GM12864 (cell line): ENCODE data around the gene CDK5RAP1.

Source experiments
- DNase-seq: peaks from one replicate; pipeline ENCODE4 v3.0.0-alpha.2; 2011; ENCODE audit warnings: low read depth
- H3K4me3 ChIP-seq: 2 replicates; pipeline ENCODE4 v1.5.1; 2011; ENCODE audit warnings: mild to moderate bottlenecking, low read depth, low read length, control low read depth
- CTCF ChIP-seq: IDR thresholded peaks from 2 replicates; pipeline ENCODE4 v1.5.1; 2011; ENCODE audit warnings: low read depth, mild to moderate bottlenecking, moderate library complexity, low read length, control low read depth, inconsistent platforms; ENCODE audit errors: missing control alignments

The CDK5RAP1 gene

GRCh38 chr20:33332905-33333456, 68.3 kb downstream of the CDK5RAP1 start:
- H3K4me3 ChIP-seq = no peak overlapping the region
- DNase-seq = no peak
- no peak for TF ChIP-seq CTCF

GRCh38 chr20:33328157-33329137, 72.9 kb downstream of the CDK5RAP1 start:
- no peak for DNase-seq
- TF ChIP-seq CTCF = no peak

GRCh38 chr20:33325350-33325749, 76.0 kb downstream of the CDK5RAP1 start:
- no peak for TF ChIP-seq CTCF
- DNase-seq = no peak
- no peak overlapping the region for H3K4me3 ChIP-seq

More at GRCh38 chr20:33328157-33329137, 72.9 kb downstream of the CDK5RAP1 start:
- no peak overlapping the region for H3K4me3 ChIP-seq

GRCh38 chr20:33323236-33323635, 78.1 kb downstream of the CDK5RAP1 start:
- TF ChIP-seq CTCF = no peak
- H3K4me3 ChIP-seq = no peak overlapping the region
- DNase-seq = no peak

- TF ChIP-seq CTCF = no peak
- no peak overlapping the region for H3K4me3 ChIP-seq
- DNase-seq = no peak
Observed at GRCh38 chr20:33322456-33322855, 78.9 kb downstream of the CDK5RAP1 start.

GRCh38 chr20:33320006-33320405, 81.3 kb downstream of the CDK5RAP1 start:
- no peak for DNase-seq
- TF ChIP-seq CTCF = no peak
- H3K4me3 ChIP-seq = no peak overlapping the region
